HEK293 (cell line): ENCODE measurements around the gene IFNGR1.

Experiments used
- CTCF ChIA-PET: fragments of 350-600 bp; formaldehyde crosslinking; extraction: SDS; loops from one replicate; lab custom pipeline; 2021; ENCODE audit warnings: antibody characterized with exemption; lab: Yijun Ruan, JAX
- POLR2A ChIA-PET: fragments of 300-600 bp; formaldehyde crosslinking; extraction: SDS; loops from one replicate; lab custom pipeline; 2020; ENCODE audit warnings: antibody characterized with exemption, inconsistent platforms; lab: Yijun Ruan, JAX
- H3K27ac ChIP-seq: fragments of 200-500 bp; sonication (Bioruptor generic); 2 replicates; pipeline ENCODE4 v1.5.1; 2014; ENCODE audit warnings: low read depth, low read length, control low read depth, inconsistent platforms; ENCODE audit errors: extremely low read depth
- H3K36me3 ChIP-seq, 2 experiments: fragments of 200-500 bp in 1 of 2; sonication (Bioruptor generic) in 1 of 2; 1 replicate in 1 of 2; 2 replicates in 1 of 2; pipeline ENCODE4 v1.5.1; 2014 to 2017; ENCODE audit warnings: inconsistent platforms in 2 of 2, low read length in 2 of 2; ENCODE audit not compliant: control insufficient read depth in 2 of 2, insufficient read depth in 1 of 2
- H3K4me1 ChIP-seq: fragments of 200-500 bp; sonication (Bioruptor generic); 2 replicates; pipeline ENCODE4 v1.5.1; 2014; ENCODE audit warnings: mild to moderate bottlenecking, low read length, inconsistent platforms; ENCODE audit not compliant: control insufficient read depth, insufficient read depth
- H3K4me3 ChIP-seq: 2 replicates; pipeline ENCODE4 v1.5.1; 2011; ENCODE audit warnings: low read depth, mild to moderate bottlenecking, control low read depth, low read length, moderate library complexity
- H3K9me3 ChIP-seq: fragments of 200-500 bp; sonication (Bioruptor generic); 2 replicates; pipeline ENCODE4 v1.5.1; 2014; ENCODE audit warnings: low read depth, low read length, inconsistent platforms; ENCODE audit not compliant: control insufficient read depth, insufficient read depth
- HOXC10 ChIP-seq: sonication (generic); formaldehyde crosslinking; IDR thresholded peaks from 2 replicates; pipeline ENCODE4 v1.8.1; 2023; ENCODE audit warnings: mild to moderate bottlenecking, missing genetic modification reagents
- MYNN ChIP-seq: fragments of 450-650 bp; formaldehyde crosslinking; IDR thresholded peaks from 2 replicates; pipeline ENCODE4 v1.5.1; 2016; ENCODE audit warnings: missing biosample characterization, missing genetic modification characterization, borderline replicate concordance
- OVOL3 ChIP-seq: fragments of 450-650 bp; formaldehyde crosslinking; IDR thresholded peaks from 2 replicates; pipeline ENCODE4 v1.5.1; 2016; ENCODE audit warnings: missing biosample characterization, missing genetic modification characterization
- PRDM4 ChIP-seq: fragments of 450-650 bp; formaldehyde crosslinking; IDR thresholded peaks from 2 replicates; pipeline ENCODE4 v1.5.1; 2017; ENCODE audit warnings: missing biosample characterization, missing genetic modification characterization
- PRDM6 ChIP-seq: fragments of 450-650 bp; formaldehyde crosslinking; IDR thresholded peaks from 2 replicates; pipeline ENCODE4 v1.5.1; 2017; ENCODE audit warnings: missing biosample characterization, missing genetic modification characterization
- YY2 ChIP-seq: fragments of 450-650 bp; formaldehyde crosslinking; IDR thresholded peaks from 2 replicates; pipeline ENCODE4 v1.5.1; 2016; ENCODE audit warnings: missing biosample characterization, missing genetic modification characterization
- ZBTB26 ChIP-seq: fragments of 450-650 bp; formaldehyde crosslinking; optimal IDR thresholded peaks from 2 replicates; pipeline ENCODE3; 2016; ENCODE audit warnings: missing biosample characterization, mild to moderate bottlenecking, missing genetic modification characterization
- ZBTB44 ChIP-seq: fragments of 450-650 bp; IDR thresholded peaks from 2 replicates; pipeline ENCODE4 v1.5.1; 2018; ENCODE audit warnings: missing biosample characterization, mild to moderate bottlenecking, missing genetic modification characterization
- ZFHX2 ChIP-seq: fragments of 450-650 bp; formaldehyde crosslinking; conservative IDR thresholded peaks from 2 replicates; pipeline ENCODE4 v1.5.1; 2016; ENCODE audit warnings: missing biosample characterization, missing genetic modification characterization
- ZNF148 ChIP-seq: fragments of 450-650 bp; formaldehyde crosslinking; IDR thresholded peaks from 2 replicates; pipeline ENCODE4 v1.5.0; 2017; ENCODE audit warnings: missing biosample characterization, missing genetic modification characterization, borderline replicate concordance
- ZNF214 ChIP-seq: fragments of 450-650 bp; formaldehyde crosslinking; IDR thresholded peaks from 2 replicates; pipeline ENCODE4 v1.5.1; 2017; ENCODE audit warnings: missing biosample characterization, mild to moderate bottlenecking, missing genetic modification characterization, borderline replicate concordance
- ZNF341 ChIP-seq: fragments of 450-650 bp; formaldehyde crosslinking; IDR thresholded peaks from 2 replicates; pipeline ENCODE4; 2016; ENCODE audit warnings: low read depth, missing biosample characterization, missing genetic modification characterization
- ZNF416 ChIP-seq: fragments of 450-650 bp; formaldehyde crosslinking; IDR thresholded peaks from 2 replicates; pipeline ENCODE4 v1.5.1; 2016; ENCODE audit warnings: missing biosample characterization, missing genetic modification characterization
- ZNF473 ChIP-seq: fragments of 450-650 bp; formaldehyde crosslinking; IDR thresholded peaks from 2 replicates; pipeline ENCODE4 v1.5.1; 2017; ENCODE audit warnings: missing biosample characterization, missing genetic modification characterization
- ZNF48 ChIP-seq: fragments of 450-650 bp; formaldehyde crosslinking; IDR thresholded peaks from 2 replicates; pipeline ENCODE4 v1.5.1; 2016; ENCODE audit warnings: missing biosample characterization, missing genetic modification characterization
- ZNF530 ChIP-seq: fragments of 450-650 bp; formaldehyde crosslinking; IDR thresholded peaks from 2 replicates; pipeline ENCODE4 v1.5.1; 2016; ENCODE audit warnings: low read depth, missing biosample characterization, missing genetic modification characterization
- ZNF544 ChIP-seq: fragments of 450-650 bp; formaldehyde crosslinking; IDR thresholded peaks from 2 replicates; pipeline ENCODE4 v1.5.0; 2017; ENCODE audit warnings: missing biosample characterization, missing genetic modification characterization
- ZNF561 ChIP-seq: fragments of 450-650 bp; IDR thresholded peaks from 2 replicates; pipeline ENCODE4 v1.5.1; 2018; ENCODE audit warnings: missing biosample characterization, missing genetic modification characterization, borderline replicate concordance
- ZNF677 ChIP-seq: fragments of 450-650 bp; IDR thresholded peaks from 2 replicates; pipeline ENCODE4 v1.5.0; 2018; ENCODE audit warnings: missing biosample characterization, mild to moderate bottlenecking, missing genetic modification characterization, moderate library complexity
- ZNF707 ChIP-seq: fragments of 450-650 bp; formaldehyde crosslinking; IDR thresholded peaks from 2 replicates; pipeline ENCODE4 v1.5.1; 2016; ENCODE audit warnings: missing biosample characterization, missing genetic modification characterization
- ZNF768 ChIP-seq: fragments of 450-650 bp; formaldehyde crosslinking; IDR thresholded peaks from 2 replicates; pipeline ENCODE4 v1.5.1; 2018; ENCODE audit warnings: missing biosample characterization, mild to moderate bottlenecking, missing genetic modification characterization
- ZSCAN5A ChIP-seq: fragments of 450-650 bp; formaldehyde crosslinking; IDR thresholded peaks from 2 replicates; pipeline ENCODE4 v1.5.1; 2016; ENCODE audit warnings: missing biosample characterization, missing genetic modification characterization

IFNGR1 gene

GRCh38 chr6:137206577-137206976 lies 12.6 kb downstream of the IFNGR1 start:
- Histone ChIP-seq H3K9me3 (no peaks in the 10 kb centered on the region), H3K27ac (no peak overlapping the region), H3K4me1 (no peaks in the 10 kb centered on the region), H3K36me3 (peaks cover 22 to 56% of the 10 kb centered on the region in 2 experiments), H3K4me3 (no peak overlapping the region)
- ChIA-PET CTCF (no interaction called here), POLR2A (no interaction called here)
- TF ChIP-seq ZNF707 (no peak), ZNF473 (tag by site-specific recombination) (no peak), ZSCAN5A (tag by site-specific recombination) (no peak), ZNF677 (tag by site-specific recombination) (no peak), ZFHX2 (no peak), YY2 (tag by site-specific recombination) (no peak), OVOL3 (tag by site-specific recombination) (no peak), ZNF148 (no peak), ZBTB26 (tag by site-specific recombination) (no peak), ZNF544 (no peak), MYNN (tag by site-specific recombination) (no peak), PRDM6 (no peak), ZNF561 (tag by site-specific recombination) (no peak), ZNF48 (tag by site-specific recombination) (no peak), PRDM4 (tag by site-specific recombination) (no peak), ZNF768 (no peak)

GRCh38 chr6:137203256-137203655 lies 15.9 kb downstream of the IFNGR1 start:
- Histone ChIP-seq H3K4me1 (no peaks in the 10 kb centered on the region), H3K4me3 (no peak overlapping the region), H3K36me3 (peaks cover 24 to 80% of the 10 kb centered on the region in 2 experiments), H3K27ac (no peak overlapping the region), H3K9me3 (no peaks in the 10 kb centered on the region)
- ChIA-PET POLR2A (no interaction called here), CTCF (no interaction called here)
- TF ChIP-seq HOXC10 (no peak), ZNF341 (tag by site-specific recombination) (no peak), ZBTB44 (no peak), ZNF530 (tag by site-specific recombination) (no peak), ZSCAN5A (tag by site-specific recombination) (no peak), ZNF214 (tag by site-specific recombination) (no peak), ZNF416 (tag by site-specific recombination) (no peak)
